ENCODE results near the gene GALM.
"Not testable (repeated sequence)": the region's sequence is repeated elsewhere in the genome, so short reads cannot be mapped to it uniquely, and the experiment has no call there.

Gene GALM

GRCh38 chr2:38713338-38713737, 47.4 kb downstream of the GALM start:
- DNase-seq = no peak

GRCh38 chr2:38714941-38715340, 49.0 kb downstream of the GALM start:
- not testable (repeated sequence) for DNase-seq

- peak; percentile 51 for DNase-seq
Observed at GRCh38 chr2:38716185-38716584, 50.3 kb downstream of the GALM start.

- no peak for DNase-seq
Observed at GRCh38 chr2:38718601-38719000, 52.7 kb downstream of the GALM start.

- no peak for DNase-seq
Observed at GRCh38 chr2:38719706-38720105, 53.8 kb downstream of the GALM start.

DNA sequence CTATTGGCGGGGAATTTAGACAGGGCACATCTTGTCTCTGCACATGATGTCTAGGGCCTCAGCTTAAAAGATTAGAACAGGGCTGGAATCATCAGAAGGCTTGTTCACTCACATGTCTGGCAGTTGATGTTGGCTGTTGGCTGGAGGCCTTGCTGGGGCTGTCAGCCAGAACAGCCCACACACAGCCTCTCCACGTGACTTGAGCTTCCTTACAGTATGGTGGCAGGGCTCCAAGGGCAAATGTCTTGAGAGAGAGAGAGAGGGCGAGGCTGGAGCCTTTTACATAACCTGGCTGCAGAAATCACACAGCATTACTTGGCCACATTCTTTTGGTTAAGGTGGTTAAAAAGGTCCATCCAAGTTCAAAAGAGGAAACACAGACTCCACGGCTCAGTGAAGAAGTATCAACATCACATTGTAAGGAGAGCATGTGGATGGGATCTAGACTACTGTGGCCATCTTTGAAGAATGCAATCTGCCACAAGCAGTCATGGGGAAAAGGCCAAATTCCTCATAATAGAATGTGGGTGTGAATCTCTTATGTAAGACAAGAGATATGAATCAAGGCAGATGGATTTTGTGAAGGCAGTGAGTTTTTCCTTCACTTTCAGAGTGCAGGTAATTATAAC, 54.8 kb downstream of the GALM start:
- peak; percentile 99 for DNase-seq

- DNase-seq = no peak
Observed at GRCh38 chr2:38722271-38723061, 56.6 kb downstream of the GALM start.

GRCh38 chr2:38723173-38723572, 57.3 kb downstream of the GALM start:
- DNase-seq = no peak

GRCh38 chr2:38727661-38728060, 61.7 kb downstream of the GALM start:
- DNase-seq = no peak

- no peak for DNase-seq
Observed at GRCh38 chr2:38728694-38729093, 62.8 kb downstream of the GALM start.

DNA sequence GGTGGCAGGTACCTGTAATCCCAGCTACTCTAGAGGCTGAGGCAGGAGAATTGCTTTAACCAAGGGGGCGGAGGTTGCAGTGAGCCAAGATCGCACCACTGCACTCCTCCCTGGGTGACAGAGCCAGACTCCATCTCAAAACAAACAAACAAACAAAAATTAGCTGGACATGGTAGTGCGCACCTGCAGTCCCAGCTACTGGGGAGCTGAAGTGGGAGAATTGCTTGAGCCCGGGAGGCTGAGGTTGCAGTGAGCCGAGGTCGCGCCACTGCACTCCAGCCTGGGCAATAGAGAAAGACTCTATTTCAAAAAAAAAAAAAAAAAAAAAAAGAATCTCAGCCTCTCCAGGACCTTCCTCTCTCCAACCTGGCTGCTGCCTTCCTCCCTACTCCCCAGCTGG, 65.2 kb downstream of the GALM start:
- no peak for DNase-seq

DNA sequence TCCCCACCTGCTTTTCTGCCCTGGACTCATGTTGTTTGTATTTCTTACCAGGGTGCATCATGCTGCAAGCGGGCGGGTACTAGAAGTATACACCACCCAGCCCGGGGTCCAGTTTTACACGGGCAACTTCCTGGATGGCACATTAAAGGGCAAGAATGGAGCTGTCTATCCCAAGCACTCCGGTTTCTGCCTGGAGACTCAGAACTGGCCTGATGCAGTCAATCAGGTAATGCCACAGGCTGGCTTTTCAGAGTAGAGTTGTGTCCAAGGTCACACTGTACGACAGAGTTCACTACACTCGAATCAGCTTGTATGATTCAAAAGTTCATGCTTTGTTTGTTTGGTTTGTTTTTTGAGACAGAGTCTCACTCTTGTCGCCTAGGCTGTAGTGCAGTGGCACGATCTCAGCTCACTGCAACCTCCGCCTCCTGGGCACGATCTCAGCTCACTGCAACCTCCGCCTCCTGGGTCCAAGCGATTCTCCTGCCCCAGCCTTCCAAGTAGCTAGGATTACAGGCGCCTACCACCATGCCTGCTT, 65.8 kb downstream of the GALM start:
- DNase-seq = no peak

DNA sequence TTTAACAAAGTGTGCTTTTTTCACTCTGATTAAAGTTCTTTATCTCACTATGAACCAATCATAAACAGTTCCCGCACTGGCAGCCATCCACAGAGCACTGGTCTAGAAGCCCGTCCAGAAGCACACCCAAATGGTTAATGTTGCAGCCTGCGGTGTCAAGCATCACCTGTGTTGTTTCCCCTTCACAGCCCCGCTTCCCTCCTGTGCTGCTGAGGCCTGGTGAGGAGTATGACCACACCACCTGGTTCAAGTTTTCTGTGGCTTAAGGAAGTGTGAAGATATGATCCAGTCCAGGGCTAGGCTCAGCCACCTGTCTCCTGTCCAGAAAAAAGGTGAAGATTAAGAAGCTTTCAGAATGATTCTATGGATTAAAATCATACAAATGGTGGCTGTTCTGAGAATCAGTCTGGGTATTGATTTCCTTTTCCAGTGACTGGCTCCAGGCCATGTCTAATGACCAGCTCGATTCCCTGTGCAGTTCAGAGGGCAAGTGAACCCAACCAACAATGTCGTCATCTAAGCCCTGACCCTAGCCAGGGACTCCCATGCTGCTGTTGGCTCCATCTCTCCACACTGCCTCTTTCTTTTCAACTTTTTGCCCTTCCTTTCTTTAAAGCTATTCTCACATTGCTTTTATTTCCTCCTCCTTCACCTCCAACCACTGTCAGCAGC, 67.5 kb downstream of the GALM start:
- no peak for DNase-seq

DNA sequence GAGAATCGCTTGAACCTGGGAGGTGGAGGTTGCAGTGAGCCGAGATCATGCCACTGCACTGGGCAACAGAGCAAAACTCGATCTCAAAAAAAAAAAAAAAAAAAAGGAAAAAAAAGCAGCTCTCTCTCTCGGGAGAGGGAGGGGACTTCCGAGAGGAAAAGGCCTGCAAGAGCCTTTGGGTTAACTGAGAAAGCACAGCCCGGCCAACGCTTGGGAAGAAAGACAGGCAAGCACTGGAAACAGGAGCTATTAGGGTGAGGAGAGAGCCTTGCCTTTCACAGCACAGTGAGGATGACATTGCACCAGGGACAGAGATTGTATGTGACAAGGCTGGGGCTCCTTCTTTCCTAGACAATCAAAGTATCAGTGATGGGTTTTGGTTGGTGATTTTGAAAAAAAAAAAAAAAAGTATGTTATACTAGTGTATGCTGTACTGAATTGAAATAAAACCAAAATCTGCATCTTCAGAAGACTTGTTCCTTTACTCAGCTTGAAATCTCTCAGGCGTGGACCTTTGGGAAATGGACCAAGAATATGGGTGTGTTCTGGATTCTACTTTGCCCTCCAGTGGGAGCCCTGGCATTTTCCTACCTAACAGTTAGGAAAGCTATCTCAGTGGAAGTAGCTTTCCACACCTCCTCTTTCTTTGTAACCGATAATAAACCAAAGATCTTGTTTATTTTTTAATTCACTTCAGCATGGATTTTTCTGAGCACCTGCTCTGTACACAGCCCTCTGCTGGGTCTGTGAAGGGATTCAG, 68.6 kb downstream of the GALM start:
- DNase-seq = no peak

- DNase-seq = no peak
Observed at GRCh38 chr2:38735999-38736320, 70.0 kb downstream of the GALM start.

- not testable (repeated sequence) for DNase-seq
Observed at GRCh38 chr2:38737000-38737698, 71.2 kb downstream of the GALM start.

- DNase-seq = no peak
Observed at GRCh38 chr2:38737925-38738324, 72.0 kb downstream of the GALM start.

DNA sequence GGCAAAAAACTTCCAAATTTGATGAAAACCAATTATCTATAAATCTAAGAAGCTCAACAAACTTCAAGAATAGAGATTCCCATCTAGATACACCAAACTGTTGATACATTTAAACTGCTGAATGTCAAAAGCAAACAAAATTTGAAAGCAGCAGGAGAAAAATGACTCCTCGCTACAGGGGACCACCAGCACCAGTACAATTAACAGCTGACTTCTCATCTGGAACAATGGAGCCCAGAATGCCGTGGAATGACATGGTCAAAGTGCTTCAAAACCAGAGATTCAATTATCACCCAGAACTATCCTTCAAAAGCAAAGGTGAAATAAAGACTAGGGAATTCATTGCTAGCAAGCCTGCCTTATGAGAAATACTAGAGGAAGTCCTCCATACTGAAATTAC, 73.6 kb downstream of the GALM start:
- no peak for DNase-seq

DNA sequence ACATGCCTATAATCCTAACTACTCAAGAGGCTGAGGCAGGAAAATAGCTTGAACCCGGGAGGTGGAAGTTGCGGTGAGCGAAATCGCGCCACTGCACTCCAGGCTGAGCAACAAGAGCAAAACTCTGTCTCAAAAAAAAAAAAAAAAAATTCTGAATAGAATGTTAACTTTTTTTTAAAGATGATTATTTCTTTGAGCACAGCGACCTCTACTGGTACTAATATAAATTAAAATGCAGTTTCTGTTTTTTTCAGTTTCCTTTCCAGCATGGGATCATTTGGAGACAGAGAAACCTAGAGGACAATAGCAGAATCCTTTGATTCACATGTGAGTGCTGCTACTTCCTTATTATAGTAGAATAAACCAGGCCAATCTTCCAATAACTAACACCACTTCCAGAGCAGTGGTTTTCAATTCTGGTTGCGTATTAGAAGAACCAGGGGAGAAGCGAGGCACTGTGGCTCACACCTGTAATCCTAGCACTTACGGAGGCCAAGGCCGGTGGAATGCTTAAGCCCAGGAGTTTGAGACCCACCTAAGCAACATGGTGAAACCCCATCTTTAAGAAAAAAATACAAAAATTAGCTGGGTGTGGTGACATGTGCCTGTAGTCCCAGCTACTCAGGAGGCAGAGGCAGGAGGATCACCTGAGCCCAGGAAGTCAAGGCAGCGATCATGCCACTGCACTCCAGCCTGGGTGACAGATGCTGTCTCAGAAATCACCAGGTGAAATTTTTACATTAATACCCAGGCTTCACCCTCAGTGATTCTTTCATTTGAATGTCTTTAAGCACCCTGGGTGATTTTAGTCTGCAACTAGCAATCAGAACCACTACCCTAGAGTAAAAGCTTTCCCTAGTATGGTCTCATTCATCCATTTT, 75.2 kb downstream of the GALM start:
- DNase-seq = no peak

- DNase-seq = no peak
Observed at GRCh38 chr2:38742797-38743559, 77.1 kb downstream of the GALM start.
